ENCODE measurements around the gene GLB1L3.
"Not testable (repeated sequence)": the region's sequence is repeated elsewhere in the genome, so short reads cannot be mapped to it uniquely, and the experiment has no call there.

Gene GLB1L3

DNA sequence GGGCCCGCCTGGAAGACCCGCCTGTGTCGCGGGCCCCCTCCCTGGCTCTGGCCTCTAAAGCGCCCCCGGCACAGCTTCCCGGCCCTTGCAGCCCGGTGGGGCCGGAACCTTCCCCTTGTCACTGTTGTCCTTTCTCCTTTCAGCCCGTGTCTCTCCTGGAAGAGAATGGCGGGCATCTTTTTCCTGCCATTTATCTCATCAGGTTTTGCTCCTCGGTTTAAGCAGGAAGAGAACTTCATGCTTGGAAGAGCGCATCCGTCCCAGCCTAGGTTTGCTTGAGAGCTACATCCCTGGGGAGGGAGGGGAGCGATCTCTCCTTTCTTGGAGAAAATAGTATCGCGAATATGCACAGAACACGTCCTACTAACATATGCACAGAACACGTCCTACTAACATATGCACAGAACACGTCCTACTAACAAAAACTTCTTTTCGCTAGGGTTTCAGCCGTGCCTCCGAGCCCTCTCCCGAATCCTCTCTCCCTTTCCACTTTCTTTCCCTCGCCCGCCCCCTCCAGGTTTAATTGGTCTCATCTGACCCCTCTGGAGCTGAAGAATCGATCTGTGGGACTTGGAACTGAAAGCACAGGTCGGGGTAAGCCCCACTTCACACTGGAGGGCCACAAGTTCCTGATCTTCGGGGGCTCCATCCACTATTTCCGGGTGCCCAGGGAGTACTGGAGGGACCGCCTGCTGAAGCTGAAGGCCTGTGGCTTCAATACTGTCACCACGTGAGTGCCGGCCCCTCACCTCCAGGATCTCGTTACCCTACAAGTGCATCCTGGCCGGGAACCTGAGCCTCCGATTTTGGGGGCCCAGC, 1.2 kb downstream of the GLB1L3 start:
- peaks cover 0 to 3% of the 10 kb centered on the region in 2 donors for H3K9me3 ChIP-seq (ENCODE audit: control insufficient read depth in 1 of 2, low read length in 2 of 2)
- peaks cover 6 to 26% of the 10 kb centered on the region in 2 donors for H3K4me1 ChIP-seq (ENCODE audit: control insufficient read depth in 1 of 2, insufficient read depth in 2 of 2, low read length in 2 of 2)
- H3K36me3 ChIP-seq (ENCODE audit: control insufficient read depth in 1 of 2, insufficient read depth in 2 of 2, low read length in 2 of 2): no peaks in the 10 kb centered on the region
- peak overlapping the region in 1 of 2 donors; percentile 65 for H3K4me3 ChIP-seq (ENCODE audit: low read depth in 1 of 2, low read length in 2 of 2)
- H3K27me3 ChIP-seq (ENCODE audit: low read depth, low read length): peaks cover 50% of the 10 kb centered on the region
- H3K27ac ChIP-seq (ENCODE audit: low read length): no peak overlapping the region

DNA sequence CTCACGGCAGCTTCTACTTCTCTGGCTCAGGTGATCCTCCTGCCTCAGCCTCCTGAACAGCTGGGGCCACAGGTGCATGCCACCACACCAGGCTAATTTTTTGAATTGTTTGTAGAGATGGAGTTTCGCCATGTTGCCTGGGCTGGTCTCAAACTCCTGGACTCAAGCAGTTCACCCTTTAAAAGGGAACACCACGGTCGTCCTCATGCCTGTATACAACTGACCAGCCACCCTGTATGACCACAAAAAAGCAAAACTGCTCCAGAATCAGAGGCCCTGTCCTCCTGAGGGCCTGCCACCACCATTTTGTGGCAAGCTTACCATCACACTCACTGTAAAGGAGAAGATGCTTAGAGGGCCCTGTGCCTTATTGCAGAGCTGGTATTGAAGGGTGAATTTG, 2.2 kb downstream of the GLB1L3 start:
- Histone ChIP-seq H3K36me3 (ENCODE audit: control insufficient read depth in 1 of 2, insufficient read depth in 2 of 2, low read length in 2 of 2) (no peaks in the 10 kb centered on the region), H3K4me1 (ENCODE audit: control insufficient read depth in 1 of 2, insufficient read depth in 2 of 2, low read length in 2 of 2) (peaks cover 6 to 26% of the 10 kb centered on the region in 2 donors), H3K27ac (ENCODE audit: low read length) (no peak overlapping the region), H3K9me3 (ENCODE audit: control insufficient read depth in 1 of 2, low read length in 2 of 2) (peaks cover 0 to 3% of the 10 kb centered on the region in 2 donors), H3K4me3 (ENCODE audit: low read depth in 1 of 2, low read length in 2 of 2) (no peak overlapping the region), H3K27me3 (ENCODE audit: low read depth, low read length) (peaks cover 41% of the 10 kb centered on the region)

DNA sequence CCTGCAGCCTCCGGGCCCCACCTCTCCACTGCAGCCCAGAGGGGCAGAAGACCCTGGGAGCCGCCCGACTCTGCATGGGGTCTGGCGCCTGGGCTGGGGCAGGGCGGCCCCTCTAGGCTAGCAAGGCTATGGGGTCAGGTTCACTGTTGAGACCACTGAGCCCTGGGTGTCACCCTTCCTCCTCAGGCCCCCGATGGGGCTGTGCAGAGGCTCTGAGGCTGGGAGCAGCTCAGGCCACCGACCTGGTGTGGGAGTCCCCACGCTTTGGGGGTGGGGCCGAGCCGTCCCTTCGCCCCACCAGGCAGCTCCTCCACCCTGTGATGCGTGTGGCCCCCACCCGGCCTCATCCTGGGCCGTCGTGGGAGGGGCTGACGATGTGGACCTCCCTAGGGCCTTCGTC, 5.5 kb downstream of the GLB1L3 start:
- not testable (repeated sequence) for H3K9me3 ChIP-seq (ENCODE audit: control insufficient read depth in 1 of 2, low read length in 2 of 2); H3K4me3 ChIP-seq (ENCODE audit: low read depth in 1 of 2, low read length in 2 of 2); H3K36me3 ChIP-seq (ENCODE audit: control insufficient read depth in 1 of 2, insufficient read depth in 2 of 2, low read length in 2 of 2); H3K27ac ChIP-seq (ENCODE audit: low read length)
- H3K27me3 ChIP-seq (ENCODE audit: low read depth, low read length): peaks cover 18% of the 10 kb centered on the region
- H3K4me1 ChIP-seq (ENCODE audit: control insufficient read depth in 1 of 2, insufficient read depth in 2 of 2, low read length in 2 of 2): peaks cover 0 to 11% of the 10 kb centered on the region in 2 donors

DNA sequence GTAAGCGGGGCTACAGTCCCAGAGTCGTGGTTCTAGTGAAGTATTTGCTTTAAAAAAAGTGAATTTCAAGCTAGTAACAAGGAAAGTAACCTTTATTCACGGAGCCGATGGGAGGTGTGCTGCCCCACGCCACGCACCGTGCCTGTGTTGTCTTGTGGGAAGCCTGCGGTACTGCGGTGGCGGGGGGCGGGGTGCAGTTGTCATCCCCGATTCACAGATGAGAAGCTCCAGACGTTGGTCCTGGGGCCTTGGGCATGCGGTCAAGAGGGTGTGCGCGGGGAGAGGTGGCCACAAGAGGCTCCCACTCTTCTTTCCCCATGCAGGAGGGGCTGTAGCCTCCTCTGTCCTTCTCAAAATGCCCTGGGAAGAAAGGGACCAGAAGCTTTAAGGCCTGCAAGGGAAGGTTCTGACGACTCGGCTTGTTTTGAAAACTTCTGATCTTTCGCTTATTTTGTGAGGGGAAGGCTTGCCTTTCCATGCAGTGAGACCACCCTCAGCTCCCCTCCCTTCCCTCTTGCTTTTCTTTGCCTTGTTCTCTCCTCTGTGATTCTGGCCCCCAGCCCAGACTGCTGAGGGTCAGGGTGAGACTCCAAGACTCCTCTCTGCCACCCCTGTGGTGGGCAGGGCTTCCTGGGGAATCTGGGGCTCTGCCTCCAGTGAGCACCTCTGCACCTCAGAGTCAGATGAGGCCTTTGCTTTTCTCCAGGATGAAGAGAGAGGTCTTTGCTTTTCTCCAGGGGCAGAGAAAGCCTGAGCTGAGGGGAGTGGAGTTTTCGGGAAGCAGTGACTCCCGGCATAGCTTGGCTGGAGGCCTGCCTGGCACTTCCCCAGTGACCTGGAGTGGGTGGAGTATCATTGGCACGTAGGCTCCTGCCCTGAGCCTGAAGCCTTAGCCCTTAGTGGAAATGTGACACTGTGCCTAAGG, 6.2 kb downstream of the GLB1L3 start:
- Histone ChIP-seq H3K4me1 (ENCODE audit: control insufficient read depth in 1 of 2, insufficient read depth in 2 of 2, low read length in 2 of 2) (peaks cover 0 to 4% of the 10 kb centered on the region in 2 donors), H3K4me3 (ENCODE audit: low read depth in 1 of 2, low read length in 2 of 2) (no peak overlapping the region), H3K27ac (ENCODE audit: low read length) (no peak overlapping the region), H3K9me3 (ENCODE audit: control insufficient read depth in 1 of 2, low read length in 2 of 2) (peaks cover 0 to 3% of the 10 kb centered on the region in 2 donors), H3K27me3 (ENCODE audit: low read depth, low read length) (peaks cover 10% of the 10 kb centered on the region), H3K36me3 (ENCODE audit: control insufficient read depth in 1 of 2, insufficient read depth in 2 of 2, low read length in 2 of 2) (no peaks in the 10 kb centered on the region)

DNA sequence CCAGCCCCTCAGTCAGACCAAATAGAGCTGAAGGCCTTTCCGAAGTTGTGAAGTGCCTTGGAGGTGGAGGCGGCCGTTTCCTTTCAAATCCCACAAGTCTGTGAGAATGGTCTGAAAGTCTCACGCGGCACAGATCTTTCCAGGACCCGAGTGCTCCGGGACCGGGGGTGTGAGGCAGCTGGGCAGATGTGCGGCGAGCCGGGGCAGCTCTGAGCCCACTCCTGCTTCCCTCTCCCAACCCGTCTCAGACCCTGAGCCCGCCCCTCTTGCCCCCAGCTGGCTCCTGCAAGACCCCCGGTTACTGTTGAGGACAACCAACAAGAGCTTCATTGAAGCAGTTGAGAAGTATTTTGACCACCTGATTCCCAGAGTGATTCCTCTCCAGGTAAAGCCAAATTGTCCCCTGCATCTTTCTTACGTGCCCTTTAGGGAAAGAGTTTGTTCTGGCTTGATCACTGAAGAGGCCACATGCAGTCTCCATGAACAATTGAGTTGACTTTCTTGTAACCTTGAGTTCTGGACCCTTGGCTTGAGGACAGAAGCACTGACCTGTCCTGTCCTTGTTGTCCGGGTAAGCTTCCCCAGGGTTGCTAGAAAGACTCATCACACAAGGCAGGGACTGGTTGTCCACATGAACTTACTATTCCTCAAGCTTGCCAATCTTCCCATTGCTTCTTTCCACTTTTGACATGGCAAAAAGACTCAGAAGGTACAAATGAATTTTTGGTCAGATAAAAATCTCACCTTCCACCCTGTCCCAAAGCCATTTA, 7.5 kb downstream of the GLB1L3 start:
- Histone ChIP-seq H3K9me3 (ENCODE audit: control insufficient read depth in 1 of 2, low read length in 2 of 2) (no peaks in the 10 kb centered on the region), H3K27me3 (ENCODE audit: low read depth, low read length) (peaks cover under 1% of the 10 kb centered on the region), H3K4me1 (ENCODE audit: control insufficient read depth in 1 of 2, insufficient read depth in 2 of 2, low read length in 2 of 2) (no peaks in the 10 kb centered on the region), H3K27ac (ENCODE audit: low read length) (no peak overlapping the region), H3K36me3 (ENCODE audit: control insufficient read depth in 1 of 2, insufficient read depth in 2 of 2, low read length in 2 of 2) (no peaks in the 10 kb centered on the region), H3K4me3 (ENCODE audit: low read depth in 1 of 2, low read length in 2 of 2) (no peak overlapping the region)

DNA sequence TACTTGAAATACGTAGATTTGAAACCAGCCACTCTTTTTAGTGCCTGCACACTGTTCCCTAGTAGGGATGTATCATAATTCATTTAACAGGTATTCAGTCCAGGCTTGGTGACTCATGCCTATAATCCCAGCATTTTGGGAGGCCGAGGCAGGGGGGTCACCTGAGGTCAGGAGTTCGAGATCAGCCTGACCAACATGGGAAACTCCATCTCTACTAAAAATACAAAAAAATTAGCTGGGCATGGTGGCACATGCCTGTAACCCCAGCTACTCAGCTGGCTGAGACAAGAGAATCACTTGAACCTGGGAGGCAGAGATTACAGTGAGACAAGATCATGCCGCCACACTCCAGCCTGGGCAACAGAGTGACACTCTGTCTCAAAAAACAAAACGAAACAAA, 8.2 kb downstream of the GLB1L3 start:
- not testable (repeated sequence) for H3K4me3 ChIP-seq (ENCODE audit: low read depth in 1 of 2, low read length in 2 of 2); H3K4me1 ChIP-seq (ENCODE audit: control insufficient read depth in 1 of 2, insufficient read depth in 2 of 2, low read length in 2 of 2)

DNA sequence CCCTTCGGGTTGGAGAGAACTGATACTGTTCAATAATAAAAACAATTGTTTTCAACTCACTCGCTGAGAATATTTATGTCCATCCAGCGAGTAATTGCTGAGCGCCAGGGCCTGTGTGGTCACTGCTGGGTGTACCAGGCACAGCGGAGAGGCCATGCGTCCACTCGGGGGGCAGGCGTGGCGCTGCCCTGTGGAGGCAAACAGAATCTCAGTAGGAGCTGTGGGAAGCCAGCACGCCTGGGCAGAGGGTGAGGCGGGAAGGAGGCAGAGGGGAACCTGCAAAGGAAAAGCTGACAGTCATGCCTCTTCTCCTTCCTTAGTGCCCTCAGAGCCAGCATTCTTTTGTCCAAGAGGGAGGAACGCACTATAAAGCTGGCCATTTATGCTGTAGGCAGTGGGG, 11.4 kb downstream of the GLB1L3 start:
- no peaks in the 10 kb centered on the region for H3K9me3 ChIP-seq (ENCODE audit: control insufficient read depth in 1 of 2, low read length in 2 of 2)
- H3K4me3 ChIP-seq (ENCODE audit: low read depth in 1 of 2, low read length in 2 of 2): no peak overlapping the region
- no peaks in the 10 kb centered on the region for H3K4me1 ChIP-seq (ENCODE audit: control insufficient read depth in 1 of 2, insufficient read depth in 2 of 2, low read length in 2 of 2)
- H3K36me3 ChIP-seq (ENCODE audit: control insufficient read depth in 1 of 2, insufficient read depth in 2 of 2, low read length in 2 of 2): no peaks in the 10 kb centered on the region
- H3K27me3 ChIP-seq (ENCODE audit: low read depth, low read length): no peaks in the 10 kb centered on the region
- no peak overlapping the region for H3K27ac ChIP-seq (ENCODE audit: low read length)

More for the DNA sequence above, 8.2 kb downstream of the GLB1L3 start:
- H3K27ac ChIP-seq (ENCODE audit: low read length); H3K36me3 ChIP-seq (ENCODE audit: control insufficient read depth in 1 of 2, insufficient read depth in 2 of 2, low read length in 2 of 2); H3K9me3 ChIP-seq (ENCODE audit: control insufficient read depth in 1 of 2, low read length in 2 of 2); H3K27me3 ChIP-seq (ENCODE audit: low read depth, low read length): not testable (repeated sequence)

DNA sequence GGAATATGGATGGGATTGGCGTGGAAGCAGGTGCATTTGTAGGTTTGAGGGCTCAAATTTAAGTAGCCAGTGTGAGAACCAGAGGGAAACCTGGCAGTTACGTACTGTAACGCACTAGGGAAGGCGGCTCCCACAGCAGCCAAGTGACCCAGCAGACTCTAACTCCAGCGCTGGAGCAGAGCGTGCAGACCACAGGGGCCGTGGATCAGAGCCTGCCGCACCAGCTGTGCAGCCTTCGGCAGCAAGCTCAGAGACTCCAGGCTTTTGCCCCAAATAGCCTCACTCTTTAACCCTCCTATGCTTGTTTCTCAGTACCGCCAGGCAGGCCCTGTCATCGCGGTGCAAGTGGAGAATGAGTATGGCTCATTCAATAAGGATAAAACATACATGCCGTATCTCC, 12.3 kb downstream of the GLB1L3 start:
- H3K27ac ChIP-seq (ENCODE audit: low read length): no peak overlapping the region

DNA sequence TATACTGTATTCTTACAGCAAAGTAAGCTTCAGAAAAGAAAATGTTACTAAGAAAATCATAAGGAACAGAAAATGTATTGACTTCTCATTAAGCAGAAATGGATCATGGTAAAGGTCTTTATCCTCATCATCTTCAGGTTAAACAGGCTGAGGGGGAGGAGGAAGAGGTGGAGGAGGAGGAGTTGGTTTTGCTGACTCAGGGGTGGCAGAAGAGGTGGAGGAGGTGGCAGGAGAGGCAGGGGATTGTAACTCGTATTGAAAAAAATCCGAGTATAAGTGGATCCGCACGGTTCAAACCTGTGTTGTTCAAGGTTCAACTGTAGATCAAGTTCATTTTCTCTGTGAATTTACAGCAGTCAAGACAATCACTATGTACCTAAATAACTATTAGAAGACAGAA, 13.0 kb downstream of the GLB1L3 start:
- H3K4me3 ChIP-seq (ENCODE audit: low read depth in 1 of 2, low read length in 2 of 2): no peak overlapping the region
- H3K36me3 ChIP-seq (ENCODE audit: control insufficient read depth in 1 of 2, insufficient read depth in 2 of 2, low read length in 2 of 2): no peaks in the 10 kb centered on the region
- H3K4me1 ChIP-seq (ENCODE audit: control insufficient read depth in 1 of 2, insufficient read depth in 2 of 2, low read length in 2 of 2): no peaks in the 10 kb centered on the region
- no peaks in the 10 kb centered on the region for H3K9me3 ChIP-seq (ENCODE audit: control insufficient read depth in 1 of 2, low read length in 2 of 2)
- no peak overlapping the region for H3K27ac ChIP-seq (ENCODE audit: low read length)
- H3K27me3 ChIP-seq (ENCODE audit: low read depth, low read length): no peaks in the 10 kb centered on the region

More for the DNA sequence above, 12.3 kb downstream of the GLB1L3 start:
- H3K4me1 ChIP-seq (ENCODE audit: control insufficient read depth in 1 of 2, insufficient read depth in 2 of 2, low read length in 2 of 2): no peaks in the 10 kb centered on the region
- H3K9me3 ChIP-seq (ENCODE audit: control insufficient read depth in 1 of 2, low read length in 2 of 2): no peaks in the 10 kb centered on the region
- H3K27me3 ChIP-seq (ENCODE audit: low read depth, low read length): no peaks in the 10 kb centered on the region
- H3K4me3 ChIP-seq (ENCODE audit: low read depth in 1 of 2, low read length in 2 of 2): no peak overlapping the region
- H3K36me3 ChIP-seq (ENCODE audit: control insufficient read depth in 1 of 2, insufficient read depth in 2 of 2, low read length in 2 of 2): no peaks in the 10 kb centered on the region

DNA sequence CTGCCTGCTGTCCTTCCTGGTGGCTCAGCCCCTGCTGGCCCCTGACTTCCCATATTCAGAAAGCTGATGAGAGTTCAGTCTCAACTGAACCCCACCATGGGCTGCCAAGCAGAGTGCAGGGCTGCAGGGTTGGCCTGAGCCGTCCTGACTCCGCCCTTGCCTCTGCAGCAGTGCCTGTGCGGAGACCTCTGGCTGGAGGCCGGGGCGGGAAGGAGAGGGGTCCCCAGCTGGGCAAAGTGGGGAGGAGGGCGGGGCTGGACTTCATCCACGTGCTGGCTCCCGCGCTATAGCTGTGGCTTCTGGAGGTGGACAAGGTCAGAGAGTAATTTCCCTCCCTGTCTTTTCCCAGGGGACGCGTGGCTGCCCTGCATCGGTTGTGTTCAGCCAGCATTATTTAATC, 13.6 kb downstream of the GLB1L3 start:
- no peaks in the 10 kb centered on the region for H3K4me1 ChIP-seq (ENCODE audit: control insufficient read depth in 1 of 2, insufficient read depth in 2 of 2, low read length in 2 of 2)
- no peaks in the 10 kb centered on the region for H3K27me3 ChIP-seq (ENCODE audit: low read depth, low read length)
- H3K4me3 ChIP-seq (ENCODE audit: low read depth in 1 of 2, low read length in 2 of 2): no peak overlapping the region
- no peaks in the 10 kb centered on the region for H3K9me3 ChIP-seq (ENCODE audit: control insufficient read depth in 1 of 2, low read length in 2 of 2)
- H3K36me3 ChIP-seq (ENCODE audit: control insufficient read depth in 1 of 2, insufficient read depth in 2 of 2, low read length in 2 of 2): no peaks in the 10 kb centered on the region
- H3K27ac ChIP-seq (ENCODE audit: low read length): no peak overlapping the region

DNA sequence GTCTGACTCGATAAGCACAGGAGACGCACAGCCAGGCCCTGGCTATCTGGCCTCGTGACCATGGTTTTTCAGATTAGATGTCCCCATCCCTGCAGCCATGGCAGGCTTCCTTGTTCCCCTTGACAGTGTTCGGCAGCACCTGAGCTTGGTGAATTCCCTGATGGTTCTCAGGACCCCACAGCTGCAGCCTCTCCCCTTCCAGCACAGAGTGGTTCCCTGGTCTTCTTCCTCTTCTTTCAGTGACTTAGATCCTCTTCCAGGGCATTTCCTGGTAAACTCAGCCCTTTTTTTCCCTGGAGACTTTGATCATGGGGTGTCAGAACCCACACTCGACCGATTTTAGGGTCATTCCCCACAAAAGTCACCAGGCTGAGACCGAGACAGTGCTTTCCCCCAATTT, 14.5 kb downstream of the GLB1L3 start:
- H3K27ac ChIP-seq (ENCODE audit: low read length): no peak overlapping the region
- H3K9me3 ChIP-seq (ENCODE audit: control insufficient read depth in 1 of 2, low read length in 2 of 2): no peaks in the 10 kb centered on the region
- no peaks in the 10 kb centered on the region for H3K4me1 ChIP-seq (ENCODE audit: control insufficient read depth in 1 of 2, insufficient read depth in 2 of 2, low read length in 2 of 2)
- H3K36me3 ChIP-seq (ENCODE audit: control insufficient read depth in 1 of 2, insufficient read depth in 2 of 2, low read length in 2 of 2): no peaks in the 10 kb centered on the region
- H3K4me3 ChIP-seq (ENCODE audit: low read depth in 1 of 2, low read length in 2 of 2): no peak overlapping the region
- H3K27me3 ChIP-seq (ENCODE audit: low read depth, low read length): no peaks in the 10 kb centered on the region
